Measurements from ENCODE around the gene U2AF2.
A peak's percentile ranks its signal among the peaks of the same experiment; 100 is the strongest.

U2AF2 gene

DNA sequence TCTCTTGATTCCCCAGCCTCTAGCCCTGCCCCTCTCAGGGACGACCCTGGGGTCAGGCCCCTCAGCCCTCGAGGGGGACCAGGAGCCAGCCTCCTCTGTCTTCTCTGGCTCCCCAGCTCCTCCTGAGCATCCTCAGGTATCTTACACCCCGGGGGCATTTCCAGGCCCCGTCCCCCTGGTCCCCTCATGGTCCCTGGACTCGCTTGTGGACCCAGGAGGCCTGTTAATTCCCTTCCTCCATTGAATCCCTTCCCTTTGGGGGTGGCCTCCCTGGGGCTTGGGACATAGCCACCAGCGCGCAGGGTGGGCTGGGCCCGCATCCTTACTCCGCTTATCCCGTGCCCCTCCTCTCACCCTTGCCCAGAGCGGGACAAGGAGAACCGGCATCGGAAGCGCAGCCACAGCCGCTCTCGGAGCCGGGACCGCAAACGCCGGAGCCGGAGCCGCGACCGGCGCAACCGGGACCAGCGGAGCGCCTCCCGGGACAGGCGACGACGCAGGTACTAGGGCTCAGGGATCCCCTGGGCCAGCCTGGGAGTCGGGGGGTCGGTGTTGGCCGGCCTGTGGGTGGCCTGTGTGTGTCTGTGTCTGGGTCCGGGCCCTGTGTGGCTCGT, 4.1 kb downstream of the U2AF2 start:
- DNase-seq (ENCODE audit: low read depth) = no peak

DNA sequence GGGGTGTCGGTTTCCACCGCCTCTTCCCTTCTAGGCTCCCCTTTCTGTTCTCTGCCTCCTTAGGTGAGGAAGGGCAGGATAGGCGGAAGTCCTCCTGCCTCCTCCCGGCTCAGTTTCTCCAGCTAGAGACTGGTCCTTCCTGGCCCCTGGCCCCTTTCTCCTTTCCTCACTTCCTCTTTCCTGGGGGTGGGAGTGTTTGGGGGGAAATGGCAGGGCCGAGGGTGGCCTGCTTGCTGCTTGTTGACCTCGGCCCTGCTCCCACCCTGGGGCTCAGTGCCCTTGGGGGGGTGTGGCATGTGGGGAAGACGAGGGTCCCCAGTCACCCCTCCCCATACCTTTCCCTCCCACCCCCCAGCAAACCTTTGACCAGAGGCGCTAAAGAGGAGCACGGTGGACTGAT, 5.0 kb downstream of the U2AF2 start:
- DNase-seq (ENCODE audit: low read depth) = no peak

DNA sequence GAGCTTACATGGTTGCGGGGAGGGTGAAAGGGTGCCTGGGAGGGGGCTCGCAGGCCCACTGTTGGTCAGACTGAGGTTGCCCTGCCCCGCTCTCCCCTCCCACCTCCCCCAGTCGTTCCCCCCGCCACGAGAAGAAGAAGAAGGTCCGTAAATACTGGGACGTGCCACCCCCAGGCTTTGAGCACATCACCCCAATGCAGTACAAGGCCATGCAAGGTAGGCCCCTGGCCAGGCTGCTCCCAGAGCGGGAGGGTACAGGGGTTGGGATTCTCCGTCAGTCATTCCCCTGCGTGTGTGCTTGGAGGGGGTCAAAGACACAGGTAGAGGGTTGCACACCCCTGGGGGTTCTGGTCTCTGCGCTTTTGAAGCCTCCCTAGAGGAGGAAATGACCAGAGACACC, 5.6 kb downstream of the U2AF2 start:
- DNase-seq (ENCODE audit: low read depth) = no peak

DNA sequence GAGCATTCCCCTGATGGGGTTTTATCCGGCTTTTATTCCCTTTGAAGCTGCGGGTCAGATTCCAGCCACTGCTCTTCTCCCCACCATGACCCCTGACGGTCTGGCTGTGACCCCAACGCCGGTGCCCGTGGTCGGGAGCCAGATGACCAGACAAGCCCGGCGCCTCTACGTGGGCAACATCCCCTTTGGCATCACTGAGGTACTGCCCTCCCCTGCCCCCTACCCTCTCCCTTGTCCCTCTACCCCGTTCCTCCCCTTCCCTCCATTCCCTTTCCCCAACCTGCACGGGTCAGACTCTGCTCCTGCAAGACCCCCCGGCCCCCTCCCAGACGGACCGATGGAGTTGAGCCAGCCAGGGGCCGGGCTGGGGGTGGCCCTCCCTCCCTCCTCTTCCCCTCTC, 6.2 kb downstream of the U2AF2 start:
- DNase-seq (ENCODE audit: low read depth) = no peak

DNA sequence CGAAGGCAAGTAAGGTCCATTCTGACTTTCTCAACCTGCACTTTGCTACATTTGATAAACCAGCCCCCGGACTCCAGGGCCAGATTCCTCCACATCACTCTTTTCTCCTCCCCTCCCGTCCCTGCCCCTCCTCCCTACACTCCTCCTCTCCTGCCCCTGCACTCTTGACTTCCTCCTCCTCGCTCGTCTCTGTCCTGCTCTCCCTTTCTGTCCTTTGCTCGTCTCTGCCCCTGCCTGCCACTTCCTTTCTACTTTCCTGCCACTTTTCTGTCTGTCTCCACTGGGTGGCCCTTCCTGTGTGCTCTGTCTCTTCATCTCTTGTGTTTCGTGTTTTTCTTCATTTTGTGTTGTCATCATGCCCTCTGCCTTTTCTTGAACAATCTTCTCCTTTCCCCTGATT, 7.0 kb downstream of the U2AF2 start:
- DNase-seq (ENCODE audit: low read depth) = no peak

DNA sequence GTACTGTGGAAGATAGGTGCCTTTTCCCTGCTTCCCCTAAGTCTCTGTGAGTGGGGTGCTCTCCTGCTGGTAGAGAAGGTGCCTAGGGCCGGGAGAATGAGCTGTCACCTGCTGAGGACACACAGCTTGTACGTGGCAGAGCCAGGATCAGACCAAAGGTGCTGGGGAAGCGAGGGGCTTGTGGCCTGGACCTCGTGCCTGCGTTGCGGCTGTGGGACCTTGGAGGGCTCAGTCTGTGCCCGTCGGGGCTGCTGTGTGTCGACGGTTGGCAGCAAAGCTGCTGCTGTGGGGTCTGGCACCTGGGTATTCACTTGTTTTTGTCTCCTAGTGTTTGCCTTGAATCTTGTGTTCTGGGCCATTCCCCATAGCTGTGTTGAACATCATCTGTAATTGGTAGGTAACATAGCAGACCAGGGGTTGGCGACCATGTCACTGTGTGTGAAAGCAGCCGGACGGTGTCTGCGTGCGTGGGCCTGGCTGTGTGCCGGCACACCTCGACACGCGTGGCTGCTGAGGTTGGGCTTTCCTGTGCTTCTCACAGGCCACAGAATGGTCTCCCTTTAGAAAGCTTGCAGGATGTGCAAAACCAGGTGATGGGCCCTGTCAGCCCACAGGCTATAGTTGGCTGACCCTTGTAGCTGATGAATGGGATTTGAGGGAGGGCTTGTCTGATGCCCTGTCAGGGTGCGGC, 9.2 kb downstream of the U2AF2 start:
- no peak for DNase-seq (ENCODE audit: low read depth)

DNA sequence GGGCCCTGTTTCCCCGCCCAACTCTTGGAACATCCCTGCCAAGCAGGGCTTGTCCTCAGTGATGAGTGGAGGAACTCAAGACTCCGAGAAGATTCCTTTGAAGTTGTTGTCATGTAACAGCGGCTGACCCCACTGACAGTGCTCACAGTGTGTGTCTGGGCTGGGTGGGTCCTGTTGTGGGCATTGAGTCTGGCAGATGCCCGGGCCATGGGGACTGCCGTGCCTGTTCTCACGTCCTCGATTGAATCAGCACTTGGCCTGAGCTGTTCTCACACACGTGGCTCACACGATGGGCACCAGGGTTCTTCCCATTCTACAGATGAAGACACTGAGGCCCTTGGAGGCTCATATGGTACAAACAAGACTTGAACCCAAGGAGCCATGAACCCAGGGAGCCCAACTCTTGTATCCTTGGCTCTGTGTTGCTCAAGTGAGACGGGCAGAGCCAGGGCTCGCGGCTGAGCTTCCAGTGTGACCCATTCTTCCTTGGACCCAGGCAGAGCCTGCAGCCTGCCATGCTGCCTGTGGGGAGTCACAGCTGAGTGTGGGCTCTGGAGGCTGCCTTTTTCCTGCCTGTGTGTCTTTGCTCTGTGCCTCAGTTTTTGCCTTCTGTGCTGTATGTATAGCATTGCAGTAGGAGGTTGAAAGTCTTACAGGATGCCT, 11.6 kb downstream of the U2AF2 start:
- no peak for DNase-seq (ENCODE audit: low read depth)

DNA sequence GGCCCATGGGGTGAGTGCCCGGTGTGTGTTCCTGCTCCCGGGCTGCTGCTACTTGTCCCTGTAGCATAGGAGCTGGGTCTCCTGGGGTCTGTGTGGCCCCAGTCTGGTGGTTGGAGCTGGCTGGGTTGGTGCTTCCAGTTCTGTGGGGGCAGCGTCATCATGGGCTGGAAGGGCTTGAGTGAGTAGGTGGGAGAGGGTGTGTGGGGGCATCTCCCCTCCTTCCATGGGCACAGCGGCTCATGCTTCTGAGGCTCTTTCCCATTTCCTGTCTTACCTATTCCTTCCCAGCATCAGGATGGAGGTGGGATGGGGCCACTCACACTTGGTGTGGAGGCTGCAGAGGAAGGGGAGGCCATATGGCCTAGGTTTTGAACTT, 12.2 kb downstream of the U2AF2 start:
- DNase-seq (ENCODE audit: low read depth) = no peak

DNA sequence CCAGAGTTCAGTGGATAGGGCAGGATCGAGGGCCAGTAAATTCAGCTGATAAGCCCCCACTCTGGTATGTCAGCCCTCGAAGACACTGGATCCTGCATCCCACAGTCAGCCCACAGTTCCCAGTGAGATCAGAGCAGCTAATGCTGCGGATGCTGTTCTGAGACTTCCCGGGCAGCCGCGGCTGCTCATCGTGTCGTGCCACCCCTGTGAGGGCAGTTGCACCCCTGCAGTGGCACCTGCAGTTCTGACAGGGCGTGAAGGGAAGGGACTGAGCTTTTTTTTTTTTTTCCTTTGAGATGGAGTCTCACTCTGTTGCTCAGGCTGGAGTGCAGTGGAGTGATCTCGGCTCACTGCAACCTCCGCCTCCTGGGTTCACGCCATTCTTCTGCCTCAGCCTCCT, 12.7 kb downstream of the U2AF2 start:
- no peak for DNase-seq (ENCODE audit: low read depth)

DNA sequence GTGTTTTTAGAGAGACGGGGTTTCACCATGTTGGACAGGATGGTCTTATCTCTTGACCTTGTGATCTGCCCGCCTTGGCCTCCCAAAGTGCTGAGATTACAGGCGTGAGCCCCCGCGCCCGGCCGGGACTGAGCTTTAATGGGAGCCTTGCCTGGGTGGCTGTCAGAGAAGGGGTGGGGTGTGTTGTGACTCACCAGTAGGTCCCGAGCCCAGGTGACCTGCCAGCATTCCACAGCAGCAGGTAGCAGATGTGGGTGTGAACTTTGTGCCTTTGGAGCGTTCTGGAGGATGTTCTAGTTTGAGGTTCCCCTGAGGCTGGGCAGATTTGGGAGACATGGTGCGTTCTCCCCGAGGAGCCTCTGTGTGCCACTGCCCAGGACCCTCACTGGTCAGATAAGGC, 13.1 kb downstream of the U2AF2 start:
- no peak for DNase-seq (ENCODE audit: low read depth)

DNA sequence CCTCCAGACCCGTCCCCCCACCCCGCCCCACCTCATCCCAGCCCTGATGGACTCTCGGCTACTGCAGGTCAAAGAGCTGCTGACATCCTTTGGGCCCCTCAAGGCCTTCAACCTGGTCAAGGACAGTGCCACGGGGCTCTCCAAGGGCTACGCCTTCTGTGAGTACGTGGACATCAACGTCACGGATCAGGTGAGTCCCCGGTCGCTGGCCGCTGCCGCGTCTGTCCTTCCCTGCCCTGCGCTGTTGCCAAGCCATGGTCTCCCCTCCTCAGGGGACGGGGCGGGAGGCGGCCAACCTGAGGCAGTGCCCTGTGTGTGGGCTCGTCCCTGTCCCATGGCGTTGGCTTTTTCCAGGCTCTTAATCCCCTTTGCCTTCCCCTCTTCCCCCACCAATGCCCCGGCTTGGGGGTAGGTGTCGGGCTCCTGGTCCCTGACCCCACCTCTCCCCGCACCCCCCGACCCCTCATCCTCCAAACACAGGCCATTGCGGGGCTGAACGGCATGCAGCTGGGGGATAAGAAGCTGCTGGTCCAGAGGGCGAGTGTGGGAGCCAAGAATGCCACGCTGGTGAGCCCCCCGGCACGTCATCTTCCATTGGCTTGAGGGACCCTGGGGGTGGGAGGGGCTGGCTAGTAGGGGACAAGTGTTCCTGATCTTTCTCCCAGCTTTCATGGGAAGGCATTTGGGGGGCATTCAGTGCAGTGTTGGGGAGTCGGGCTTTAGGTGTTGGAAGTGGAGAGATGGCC, 13.9 kb downstream of the U2AF2 start:
- DNase-seq (ENCODE audit: low read depth) = no peak

DNA sequence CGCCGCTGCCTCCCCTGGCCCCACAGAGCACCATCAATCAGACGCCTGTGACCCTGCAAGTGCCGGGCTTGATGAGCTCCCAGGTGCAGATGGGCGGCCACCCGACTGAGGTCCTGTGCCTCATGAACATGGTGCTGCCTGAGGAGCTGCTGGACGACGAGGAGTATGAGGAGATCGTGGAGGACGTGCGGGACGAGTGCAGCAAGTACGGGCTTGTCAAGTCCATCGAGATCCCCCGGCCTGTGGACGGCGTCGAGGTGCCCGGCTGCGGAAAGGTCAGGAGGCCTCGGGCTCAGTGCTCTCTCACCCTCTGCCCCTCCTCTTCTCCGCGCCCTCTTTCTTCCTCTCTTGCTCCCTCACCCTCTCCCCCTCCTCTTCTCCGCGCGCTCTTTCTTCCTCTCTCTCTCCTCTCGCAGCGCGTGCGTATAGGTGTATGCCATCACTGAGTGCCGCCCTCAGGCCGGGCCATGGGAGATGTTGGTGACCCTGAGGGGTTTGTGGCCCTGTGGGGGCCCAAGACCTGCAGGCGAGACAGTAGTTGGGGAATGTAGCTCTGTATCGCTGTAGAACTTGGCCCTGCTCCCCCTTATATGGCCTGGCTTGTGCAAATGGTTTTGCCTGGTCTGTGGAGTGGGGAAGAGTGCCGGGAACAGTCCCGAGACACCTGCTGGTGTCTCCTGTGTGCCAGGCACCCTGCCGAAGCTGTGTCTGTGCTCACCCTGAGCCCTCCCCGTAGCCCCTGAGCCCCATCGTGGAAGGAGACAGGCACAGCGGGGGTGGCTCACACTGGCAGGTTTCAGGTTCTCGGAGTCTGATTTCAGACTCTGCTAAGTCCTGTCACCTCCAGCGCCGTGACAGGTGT, 14.8 kb downstream of the U2AF2 start:
- no peak for DNase-seq (ENCODE audit: low read depth)

DNA sequence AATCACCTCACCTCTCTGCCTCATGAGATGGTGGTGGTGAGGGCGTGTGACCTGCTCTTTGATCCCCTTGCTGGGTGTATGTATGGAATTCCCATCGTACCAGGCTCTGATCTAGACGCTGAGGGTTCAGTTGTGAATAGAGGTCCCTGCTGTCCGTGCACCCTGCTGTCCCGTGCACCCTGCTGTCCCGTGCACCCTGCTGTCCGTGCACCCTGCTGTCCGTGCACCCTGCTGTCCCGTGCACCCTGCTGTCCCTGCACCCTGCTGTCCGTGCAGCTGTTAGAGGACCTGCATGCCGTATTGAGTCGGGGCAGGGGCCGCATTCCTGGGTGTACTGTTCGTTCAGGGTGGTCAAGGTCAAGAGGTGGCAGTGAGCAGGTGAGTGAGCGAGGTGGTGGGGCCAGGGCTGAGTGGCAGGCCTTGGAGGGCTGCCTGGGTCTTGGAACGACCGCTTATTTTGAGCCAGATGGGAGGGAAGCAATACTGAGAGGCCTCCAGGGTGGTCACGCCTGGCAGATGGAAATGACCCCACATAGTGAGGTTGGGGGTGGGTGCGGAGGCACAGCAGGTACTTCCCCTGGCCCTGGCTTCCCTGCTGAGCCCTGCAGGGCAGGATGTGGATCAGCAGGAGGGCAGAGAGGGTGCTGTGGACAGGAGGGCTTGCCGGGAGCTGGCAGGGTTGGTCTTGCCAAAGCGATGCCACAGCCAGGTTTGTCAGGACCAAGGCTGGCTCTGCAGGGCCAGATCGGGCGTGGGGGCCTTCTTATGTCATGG, 15.6 kb downstream of the U2AF2 start:
- no peak for DNase-seq (ENCODE audit: low read depth)

DNA sequence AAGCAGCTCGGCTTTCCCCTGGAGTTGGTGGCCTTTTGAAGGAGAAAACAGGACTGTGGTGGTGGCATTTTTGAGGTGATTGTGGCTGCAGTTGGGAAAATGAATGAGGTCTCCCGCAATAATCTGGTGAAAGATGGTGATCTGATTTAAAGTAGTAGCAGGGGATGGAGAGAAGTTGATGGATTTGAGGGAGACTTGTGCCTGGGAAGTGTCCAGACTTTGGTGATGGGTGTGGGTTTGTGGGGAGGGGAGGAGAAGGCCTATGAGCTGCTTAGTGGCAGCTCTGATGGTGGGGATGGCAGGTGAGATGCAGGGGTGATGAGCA, 16.2 kb downstream of the U2AF2 start:
- no peak for DNase-seq (ENCODE audit: low read depth)

DNA sequence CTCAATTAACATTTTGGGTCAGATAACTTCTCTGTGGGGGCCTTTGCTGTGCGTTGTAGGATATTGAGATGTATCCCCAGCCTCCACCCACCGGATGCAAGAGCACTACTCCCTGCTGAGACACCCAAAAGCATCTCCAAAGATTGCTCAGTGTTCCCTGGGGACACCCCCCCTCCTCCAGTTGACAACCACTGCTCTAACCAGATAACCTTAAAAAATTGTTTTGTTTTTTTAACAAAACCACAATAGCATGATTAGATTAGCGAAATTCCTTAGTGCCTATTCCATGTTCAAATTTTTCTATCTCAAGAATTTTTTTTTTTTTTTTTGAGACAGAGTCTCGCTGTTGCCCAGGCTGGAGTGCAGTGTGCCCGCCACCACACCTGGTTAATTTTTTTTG, 17.6 kb downstream of the U2AF2 start:
- DNase-seq (ENCODE audit: low read depth) = peak; percentile 58

DNA sequence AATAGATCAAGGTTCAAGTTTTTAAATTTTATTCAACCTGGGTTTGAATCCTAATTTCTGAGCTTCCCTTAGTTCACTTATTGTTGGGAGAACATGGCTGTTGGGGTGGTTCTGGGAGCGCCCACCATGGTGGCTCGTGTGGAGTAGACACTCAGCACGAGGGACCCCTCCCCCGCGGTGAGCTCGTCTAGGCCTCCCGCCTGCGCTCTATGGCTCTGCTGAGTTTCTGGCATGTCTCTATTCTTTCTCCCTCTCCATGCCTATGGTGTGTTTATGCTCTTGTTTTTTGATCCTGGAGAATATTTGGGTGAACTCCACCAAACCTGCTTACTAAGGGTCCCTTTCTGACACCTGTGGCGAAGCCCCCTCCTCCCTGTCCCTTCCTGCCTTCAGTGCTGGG, 18.6 kb downstream of the U2AF2 start:
- DNase-seq (ENCODE audit: low read depth) = no peak

DNA sequence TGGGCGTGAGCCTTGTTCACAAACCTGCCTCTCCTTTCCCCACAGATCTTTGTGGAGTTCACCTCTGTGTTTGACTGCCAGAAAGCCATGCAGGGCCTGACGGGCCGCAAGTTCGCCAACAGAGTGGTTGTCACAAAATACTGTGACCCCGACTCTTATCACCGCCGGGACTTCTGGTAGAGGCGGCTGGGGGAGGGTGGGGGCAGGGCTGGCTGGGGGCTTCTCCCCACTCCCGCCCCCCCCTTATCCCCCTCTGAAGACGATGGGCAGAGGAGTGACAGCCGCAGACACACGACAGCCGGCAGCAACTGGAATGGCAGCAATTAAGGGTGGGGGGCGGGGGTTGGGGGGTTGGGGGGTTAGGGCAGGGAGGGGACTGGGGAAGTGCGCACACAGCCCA, 19.1 kb downstream of the U2AF2 start:
- DNase-seq (ENCODE audit: low read depth) = no peak

DNA sequence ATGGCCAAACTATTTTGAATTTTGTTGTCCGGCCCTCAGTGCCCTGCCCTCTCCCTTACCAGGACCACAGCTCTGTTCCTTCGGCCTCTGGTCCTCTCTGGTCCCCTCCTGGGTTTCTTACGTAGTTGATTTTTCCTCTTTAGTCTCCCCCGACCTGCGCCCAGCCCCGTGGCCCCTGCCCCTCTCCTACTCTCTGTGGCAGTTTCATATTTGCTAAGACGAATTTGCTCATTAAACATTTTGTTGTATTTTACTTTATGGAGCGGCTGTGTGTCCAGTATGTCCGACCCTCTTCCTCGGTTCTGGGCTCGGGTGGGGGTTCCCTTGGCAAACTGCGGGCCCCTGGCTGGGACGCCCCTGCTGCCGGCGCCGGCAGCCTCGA, 19.6 kb downstream of the U2AF2 start:
- DNase-seq (ENCODE audit: low read depth) = no peak

DNA sequence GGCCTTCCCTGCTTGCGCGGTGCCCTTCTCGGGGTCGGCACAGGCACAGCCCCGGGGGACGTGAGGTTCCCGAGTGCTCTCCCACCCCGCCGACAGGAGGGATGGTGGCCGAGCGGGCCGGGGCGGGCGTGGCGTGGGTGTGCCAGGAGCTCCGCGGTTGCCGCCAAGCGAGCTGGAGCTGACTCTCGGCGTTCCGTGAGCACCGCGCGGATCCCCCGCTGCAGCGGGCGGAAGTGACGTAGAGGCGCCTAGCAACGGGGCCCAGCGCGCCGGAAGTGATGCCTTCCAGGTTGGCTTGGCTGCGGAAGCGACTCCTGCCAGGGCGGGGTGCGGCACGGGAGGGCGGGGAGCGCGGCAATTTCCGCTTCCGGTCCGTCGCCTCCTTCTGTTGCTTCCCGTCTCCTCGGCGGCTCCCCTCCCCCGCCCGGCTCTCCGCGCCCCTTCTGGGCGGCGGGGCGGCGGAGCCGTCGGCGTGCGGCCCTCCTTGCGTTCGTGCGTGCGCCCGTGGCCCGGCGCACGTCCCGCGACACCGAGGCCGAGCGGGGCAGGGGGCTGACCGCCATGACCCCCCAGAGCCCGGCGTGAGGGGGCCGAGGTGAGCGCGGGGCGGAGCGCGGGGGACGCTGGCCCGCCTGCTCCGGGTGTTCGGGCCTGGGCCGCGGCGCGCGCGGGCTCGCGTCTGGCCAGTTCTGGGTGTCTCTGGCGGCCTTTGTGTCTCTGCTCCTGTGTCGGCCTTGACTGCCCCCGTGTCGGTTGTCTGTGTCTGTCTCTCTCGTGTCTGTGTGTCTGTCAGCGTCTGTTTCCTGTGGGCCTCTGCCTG, 20.2 kb downstream of the U2AF2 start, which contains the start of gene EPN1:
Gene EPN1, plus strand, starts transcription at position 386 of the 820 bp plus-strand sequence. CDS start 3,402 bp downstream, outside the sequence.
- peak; percentile 84 for DNase-seq (ENCODE audit: low read depth)

DNA sequence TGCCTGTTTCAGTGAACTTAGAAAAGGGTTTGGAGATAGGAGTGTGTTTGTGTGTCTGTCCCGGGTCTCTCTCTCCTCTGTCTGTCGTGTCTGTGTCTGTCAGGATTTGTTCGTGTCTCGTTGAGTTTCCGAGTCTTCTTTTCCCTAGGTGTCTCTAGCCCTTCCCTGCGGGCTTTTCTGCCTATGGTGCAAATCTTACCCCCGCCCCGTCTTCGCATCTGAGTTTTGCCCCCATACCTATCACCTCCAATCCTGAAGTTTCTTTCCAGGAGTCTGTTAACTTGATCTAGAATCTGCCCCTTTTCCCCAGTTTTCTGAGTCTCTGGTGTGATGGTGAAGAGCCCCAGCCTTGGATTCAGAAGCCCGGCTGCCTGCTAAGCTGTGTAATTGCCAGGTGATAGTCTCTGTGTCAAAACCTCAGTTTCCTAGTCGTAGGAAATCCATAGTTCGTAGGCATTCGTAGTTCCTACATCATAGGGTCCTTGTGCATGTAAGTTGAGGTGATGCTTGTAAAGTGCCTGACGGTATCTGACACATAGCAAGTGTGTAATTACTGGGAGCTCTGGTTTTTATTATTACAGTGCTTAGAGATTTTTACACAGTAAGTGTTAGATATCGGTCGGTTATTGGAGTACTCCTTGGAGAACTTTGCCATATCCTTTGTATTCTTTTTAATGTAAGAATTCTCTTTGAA, 21.0 kb downstream of the U2AF2 start:
- DNase-seq (ENCODE audit: low read depth) = no peak
